MV-4-11 (cell line): ENCODE data around the gene KCNJ12.

ENCODE experiments used
- DNase-seq: peaks from one replicate; lab custom pipeline; 2025; lab: John Stamatoyannopoulos, UW

The KCNJ12 gene

DNA sequence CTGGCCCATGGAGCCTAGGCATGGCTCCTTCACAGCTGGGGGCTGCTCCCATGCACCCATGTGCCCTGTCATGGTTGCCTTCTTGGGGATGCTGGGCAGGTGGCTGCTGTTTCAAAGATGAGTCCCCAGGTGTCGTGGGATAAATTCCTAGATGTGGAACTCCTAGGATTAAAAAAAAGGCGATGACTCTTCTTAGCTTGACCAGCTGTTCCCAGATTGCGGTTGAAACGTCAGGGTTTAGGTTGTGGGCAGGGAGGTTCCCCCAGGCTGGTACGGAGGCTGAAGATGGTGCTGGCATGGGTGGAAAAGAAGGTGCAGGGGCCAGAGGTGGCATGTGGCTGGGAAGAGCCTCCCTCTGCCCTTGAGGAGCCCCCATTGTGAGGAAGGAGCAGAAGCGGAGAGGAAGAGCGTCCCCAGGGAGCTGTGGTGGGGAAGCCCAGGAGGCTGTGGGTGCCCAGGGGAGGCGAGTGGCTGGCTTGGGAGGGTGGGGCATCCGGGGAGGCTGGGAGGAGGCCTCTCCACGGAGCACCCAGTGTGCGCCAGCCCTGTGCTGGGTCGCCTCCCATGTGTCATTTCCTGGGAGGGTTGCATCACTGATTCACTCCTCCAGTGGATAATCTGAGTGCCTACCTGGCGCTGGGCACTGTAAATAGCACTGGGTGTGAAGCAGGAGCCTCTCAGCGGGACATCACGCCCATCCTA, 7.5 kb upstream of the KCNJ12 start:
- DNase-seq, result peak; percentile 65

DNA sequence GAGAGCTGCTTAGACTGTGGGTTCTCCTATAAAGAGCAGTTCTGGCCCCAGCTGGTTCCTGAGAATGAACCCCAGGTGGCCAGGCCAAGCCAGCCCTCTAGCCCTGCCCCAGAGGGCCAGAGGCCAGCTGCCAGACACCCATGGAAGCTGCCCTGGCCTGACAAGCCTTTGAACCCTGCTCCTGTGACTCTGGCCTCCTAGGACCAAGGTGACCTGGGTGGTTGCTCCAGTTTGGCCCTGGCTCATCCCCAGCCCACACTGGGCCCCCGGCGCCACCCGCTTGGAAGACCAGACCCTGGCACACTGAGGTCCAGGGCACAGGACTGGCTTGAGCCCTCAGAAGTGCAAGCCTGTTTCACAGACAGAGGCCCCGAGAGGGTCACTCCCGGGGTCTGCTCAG, 6.8 kb upstream of the KCNJ12 start:
- DNase-seq, result no peak

DNA sequence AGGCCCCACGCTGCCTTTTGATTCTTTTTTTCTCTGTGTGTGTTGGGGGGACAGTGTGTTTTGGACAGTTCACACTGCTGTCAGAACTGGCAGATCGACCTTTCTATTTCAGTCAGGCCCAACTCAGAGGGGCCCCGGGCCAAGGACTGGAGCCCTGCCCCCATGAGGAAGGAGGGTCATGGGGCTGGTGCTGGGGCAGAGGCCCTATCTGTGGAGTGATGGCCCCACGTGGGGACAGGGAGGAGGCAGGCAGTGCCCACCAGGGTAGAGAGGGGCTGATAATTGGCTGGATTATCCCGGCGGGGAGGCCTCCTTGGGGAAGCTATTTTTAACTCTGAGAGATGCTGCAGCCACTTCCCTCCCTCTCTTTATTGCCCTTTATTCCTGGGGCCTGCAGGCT, 5.7 kb upstream of the KCNJ12 start:
- peak; percentile 54 for DNase-seq

DNA sequence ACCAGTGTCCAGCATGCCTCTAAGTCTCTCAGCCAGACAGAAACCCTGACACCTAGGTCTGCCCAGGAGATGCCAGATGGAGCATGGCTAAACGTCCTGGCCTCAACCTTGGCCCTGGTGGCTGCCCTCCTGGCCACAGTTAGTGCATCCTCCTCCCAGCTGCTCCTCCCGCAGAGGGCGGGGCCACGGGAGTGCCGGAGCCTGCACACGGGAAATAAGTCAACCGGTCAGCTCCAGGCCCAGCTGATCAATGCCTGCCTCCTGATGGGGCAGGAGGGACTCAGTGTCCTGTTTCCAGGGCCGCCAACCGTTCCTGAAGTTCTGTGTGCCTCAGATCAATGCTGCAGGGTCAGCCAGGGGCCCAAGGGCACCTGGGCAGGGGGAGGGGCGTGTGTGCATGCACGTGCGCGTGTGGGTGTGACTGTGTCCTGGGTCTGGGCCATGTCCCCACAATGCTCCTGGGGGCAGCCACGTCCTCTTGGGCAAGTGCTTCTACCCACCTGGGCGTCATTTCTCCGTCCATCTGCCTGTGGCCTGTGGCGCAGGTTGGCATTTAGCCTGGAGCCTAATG, 4.6 kb upstream of the KCNJ12 start:
- DNase-seq, result no peak

DNA sequence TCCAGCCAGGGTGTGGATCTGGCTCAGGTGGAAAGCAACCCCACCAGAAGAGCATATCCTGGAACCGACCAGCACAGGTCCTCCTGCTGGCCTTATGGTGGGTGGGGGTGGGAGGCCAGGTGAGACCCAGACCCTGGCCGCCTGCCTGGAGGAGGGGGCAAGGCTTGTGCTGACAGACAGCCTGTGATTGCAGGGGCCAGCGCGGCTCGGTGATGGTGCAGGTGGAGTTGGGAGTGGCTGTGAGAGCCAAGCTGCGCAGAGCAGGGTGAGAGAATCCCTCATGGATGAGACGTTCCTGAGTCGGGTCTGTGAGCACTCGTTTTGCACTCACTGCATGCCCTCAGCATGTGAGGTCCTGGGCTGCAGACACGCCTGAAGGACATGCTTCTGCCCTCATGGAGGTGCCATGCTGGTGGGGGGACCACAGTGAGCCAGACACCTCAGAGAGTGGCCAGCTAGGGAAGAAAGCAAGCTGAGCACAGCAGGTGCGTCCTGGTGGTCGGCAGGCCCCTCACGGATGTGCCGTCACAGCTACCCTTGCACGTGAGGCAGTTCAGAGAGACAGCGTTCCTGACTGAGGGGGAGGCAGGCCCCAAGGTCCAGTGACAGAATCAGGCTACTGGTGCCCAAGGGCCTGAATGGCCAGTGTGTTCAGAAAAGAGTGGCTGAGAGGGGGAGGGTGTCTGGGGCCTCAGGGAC, 3.8 kb upstream of the KCNJ12 start:
- no peak for DNase-seq

DNA sequence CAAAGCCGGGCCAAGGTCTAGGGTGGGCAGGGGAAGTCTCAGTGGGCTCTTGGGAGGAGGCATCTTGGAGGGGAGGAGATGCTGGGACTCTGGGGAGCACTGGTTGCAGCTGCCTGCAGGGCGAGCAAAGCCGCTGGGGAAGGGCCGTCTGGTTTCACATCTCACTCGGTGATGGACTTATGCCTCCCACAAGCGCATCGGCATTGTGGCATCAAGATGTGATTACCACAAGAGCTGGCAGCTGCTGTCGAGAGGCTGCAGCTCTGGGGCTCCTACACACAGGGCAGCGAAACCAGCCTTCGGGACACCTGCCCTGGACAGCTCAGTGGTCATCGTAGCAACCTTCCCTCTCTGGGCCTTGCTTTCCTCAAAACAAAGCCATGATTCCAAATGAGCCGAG, 3.1 kb upstream of the KCNJ12 start:
- peak; percentile 82 for DNase-seq

DNA sequence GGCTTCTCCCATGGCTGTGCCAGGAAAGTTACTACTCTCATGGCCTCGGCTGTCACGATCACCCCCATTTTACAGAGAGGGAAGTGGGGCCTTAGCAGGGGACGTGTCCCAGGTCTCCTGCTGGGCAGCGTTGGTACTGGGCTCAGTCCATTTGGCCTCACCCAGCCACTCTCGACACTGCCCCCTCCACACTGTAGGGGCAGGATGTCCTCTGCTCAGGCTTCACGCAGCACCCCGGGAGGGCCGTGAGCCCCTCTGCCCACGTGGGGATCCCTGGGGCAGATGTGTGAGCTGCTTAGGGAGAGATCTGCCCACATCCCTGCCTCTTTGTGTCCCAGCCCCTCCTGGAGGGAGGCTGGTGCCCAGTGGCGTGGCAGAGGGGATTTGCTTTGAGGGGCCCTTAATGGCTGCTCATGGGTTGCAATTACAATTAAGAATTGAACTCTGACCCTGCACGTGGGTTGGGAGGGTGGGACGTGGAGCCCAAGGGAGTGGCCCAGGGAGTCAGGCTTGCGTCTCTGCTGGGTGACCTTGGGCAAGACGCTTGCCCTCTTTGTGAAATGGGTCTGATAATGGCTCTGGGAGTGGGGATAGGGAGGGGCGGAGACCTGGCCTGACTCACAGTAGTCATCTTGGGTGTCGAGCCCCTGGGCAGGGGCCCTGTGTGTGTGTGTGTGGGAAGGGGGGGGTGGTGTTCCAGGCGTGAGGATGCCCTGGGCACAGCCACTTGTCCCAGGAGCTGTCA, 2.3 kb upstream of the KCNJ12 start:
- DNase-seq, result no peak

DNA sequence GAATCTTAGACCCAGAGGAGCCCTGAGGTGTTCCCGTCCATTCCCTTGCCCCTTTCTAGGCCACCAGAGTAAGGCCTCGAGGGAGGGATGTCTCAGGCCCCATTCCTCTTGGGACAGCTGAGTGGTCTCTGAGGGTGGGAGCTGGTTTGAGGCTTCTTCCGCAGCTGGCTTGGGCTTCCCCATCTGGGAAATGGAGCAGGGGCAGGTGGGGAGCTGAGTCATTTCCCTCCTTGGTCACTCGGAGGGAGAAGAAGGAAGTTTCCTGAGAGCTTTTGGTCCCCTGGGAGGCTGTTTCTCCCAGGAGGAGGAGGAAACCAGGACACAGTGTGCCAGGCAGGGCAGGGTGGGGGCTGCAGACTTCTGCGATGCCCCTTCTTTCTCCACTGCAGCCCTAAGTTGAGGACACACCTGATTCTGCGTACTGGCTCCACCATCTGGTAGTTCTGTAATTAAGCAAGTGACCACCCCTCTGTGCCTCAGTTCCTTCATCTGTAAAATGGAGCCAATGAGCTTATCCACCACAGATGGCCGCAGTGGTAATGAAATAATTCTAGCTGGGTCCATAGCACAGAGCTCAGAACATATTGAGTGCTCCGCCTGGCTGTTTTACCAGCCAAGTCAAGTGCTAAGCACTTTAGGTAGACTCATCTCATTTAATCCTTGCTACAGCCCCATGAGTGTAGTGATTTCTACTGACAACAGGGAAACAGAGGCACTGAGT, 1.6 kb upstream of the KCNJ12 start:
- peak; percentile 37 for DNase-seq

DNA sequence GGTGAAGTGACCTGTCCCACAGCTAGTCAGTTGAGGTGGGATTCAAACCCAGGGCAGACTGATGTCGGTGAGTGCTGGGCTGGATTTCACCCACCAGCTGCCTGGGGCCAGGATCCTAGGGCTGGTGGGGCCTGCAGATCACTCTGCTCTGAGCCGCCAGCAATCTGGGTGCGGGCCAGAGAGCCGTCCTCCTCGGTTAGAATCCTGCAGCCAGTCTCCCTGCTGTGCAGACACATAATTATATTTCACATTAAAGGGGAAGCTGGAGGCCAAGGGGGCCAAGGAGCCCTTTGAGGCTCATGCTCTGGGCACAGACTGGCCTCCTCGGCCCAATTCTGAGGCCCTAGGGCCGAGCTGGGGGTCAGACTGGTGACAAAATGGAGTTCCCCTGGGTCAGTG, 996 bp upstream of the KCNJ12 start:
- DNase-seq, result no peak

DNA sequence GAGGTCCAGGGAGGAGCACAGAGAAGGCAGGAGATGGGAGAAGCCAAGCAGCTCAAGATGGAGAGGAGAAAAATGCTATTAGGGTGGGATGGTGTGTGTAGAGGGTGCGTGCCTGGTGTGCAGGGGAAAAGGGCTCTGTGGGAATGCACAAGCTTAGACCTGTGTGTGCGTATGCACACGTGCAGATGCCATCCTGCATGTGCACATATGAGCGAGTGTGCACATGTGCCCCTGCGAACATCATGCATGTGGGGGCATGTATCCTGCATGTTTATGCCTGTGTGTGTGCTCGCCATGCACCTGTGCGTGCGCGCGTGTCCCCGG, 438 bp upstream of the KCNJ12 start:
- no peak for DNase-seq

DNA sequence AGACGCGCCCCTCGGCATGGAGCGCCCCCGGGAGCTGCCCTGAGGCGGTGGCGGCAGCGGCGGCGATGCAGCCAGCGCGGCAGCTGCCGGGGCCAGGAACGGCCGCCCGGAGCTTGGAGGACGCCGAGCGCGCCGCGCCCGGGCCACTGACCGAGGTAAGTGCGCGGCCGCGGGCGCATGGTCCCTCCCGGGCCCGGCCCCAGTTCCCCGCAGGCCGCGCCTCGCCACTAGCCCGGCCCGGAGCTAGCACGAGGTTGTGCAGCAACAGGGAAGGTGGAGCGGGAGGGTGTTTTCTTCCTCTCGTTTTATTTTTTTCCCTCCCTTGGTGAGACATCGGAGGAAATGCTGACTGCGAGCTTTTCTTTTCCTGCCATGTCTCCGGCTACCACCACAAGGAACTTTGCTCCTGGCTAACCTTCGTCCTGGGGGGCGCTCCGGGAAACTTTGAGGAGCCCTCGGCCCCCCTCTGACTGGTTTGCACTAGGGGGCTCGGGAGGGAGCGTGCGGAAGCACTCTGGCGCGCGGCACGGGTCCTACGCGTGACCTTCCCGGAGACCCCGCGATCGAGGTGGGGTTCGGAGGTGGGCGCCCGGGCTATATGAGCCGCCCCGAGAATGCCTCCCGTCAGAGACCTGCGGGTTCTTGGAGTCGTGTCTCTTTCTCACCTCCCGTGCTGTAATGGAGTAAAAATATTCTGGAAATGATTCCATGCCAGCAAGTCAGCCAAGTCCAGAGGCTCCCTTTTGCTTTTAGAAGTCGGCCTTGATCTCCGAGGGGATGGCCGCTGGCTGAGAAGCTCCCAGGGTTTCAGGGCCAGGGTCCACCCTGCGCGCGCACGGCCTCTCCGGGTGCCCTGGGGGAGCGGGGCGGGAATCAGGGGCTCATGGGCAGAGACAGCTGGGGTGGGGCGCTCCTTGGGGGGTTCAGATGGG, 868 bp downstream of the KCNJ12 start:
- DNase-seq, result no peak

DNA sequence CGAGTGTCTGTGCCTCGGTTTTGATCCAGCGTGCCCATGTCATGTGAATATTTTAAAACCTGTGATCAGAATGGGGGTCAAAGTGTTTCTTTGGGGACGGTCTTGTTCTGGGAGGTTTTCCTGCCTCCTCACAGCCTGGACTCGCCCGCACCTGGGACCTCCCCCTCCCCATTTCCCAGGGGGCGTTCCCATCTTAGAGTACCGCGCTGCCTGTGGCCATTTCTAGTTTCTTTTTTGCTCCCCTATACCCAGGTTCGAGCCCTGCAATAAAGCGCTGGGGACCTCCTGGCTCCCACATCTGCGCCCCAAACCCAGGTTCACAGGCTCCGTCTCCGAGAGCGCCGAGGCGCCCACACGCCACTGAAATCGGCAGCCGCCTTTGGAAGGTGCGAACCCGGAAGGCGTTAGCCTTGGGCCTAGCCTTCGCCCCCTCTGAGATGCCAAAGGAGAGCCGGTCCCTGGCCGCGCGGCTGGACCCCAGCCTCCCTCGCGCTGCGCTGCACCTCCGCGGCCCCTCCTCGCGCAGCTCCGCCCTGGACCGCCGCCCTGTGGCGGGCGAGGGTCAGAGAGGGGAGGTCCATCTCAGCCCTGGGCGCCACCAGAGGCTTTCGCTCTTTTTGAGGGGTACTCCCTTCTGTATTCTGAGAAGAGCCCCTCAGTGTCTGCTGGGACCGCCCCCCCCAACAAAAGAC, 1.7 kb downstream of the KCNJ12 start:
- no peak for DNase-seq

DNA sequence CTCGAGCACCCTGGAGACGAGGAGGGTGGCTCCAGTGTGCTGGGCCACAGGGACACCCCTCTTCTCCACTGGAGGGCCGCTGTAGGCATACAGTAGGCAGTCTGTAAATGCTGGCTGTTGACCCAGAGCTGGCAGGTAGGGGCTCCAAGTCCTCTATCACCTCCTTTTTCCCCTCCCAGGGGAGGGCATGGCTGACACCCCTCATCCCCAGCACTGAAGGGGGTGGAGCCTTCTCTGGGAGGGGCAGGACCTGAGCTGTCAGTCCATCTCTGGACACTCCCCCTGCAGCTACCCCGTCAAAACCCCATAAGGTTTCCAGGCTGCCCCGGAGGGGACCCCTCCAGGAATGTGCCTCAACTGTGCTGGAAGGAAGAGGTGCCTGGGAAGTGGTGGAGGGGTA, 2.4 kb downstream of the KCNJ12 start:
- no peak for DNase-seq

DNA sequence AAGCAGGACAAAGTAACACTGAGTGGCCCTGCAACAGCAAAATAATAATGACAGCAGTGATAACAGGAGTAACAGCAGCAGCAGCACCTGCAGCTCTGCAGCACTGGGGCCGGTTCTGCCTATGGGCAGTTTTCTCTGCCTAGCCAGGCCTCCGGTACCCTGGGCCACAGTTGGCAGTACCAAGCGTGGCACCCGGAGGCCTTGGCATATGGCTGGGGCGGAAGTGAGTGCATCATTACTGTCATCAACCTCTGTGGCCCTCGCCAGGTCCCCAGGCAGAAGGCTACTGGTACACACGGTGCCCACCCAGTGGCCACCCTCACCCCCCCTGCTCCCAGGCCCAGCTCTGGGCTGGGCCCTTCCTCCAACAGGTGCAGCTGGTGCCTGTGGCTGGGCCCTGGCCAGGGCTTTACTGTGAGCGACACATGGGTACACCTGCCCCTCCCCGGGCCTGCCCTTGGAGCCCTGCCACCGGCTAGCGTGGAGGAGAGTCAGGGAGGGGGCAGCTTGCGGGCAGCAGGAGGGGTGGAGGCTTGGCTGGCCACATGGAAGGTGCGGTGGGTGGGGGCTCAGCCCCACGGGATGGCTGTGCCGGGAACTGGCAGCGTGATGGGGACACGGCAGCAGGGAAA, 3.0 kb downstream of the KCNJ12 start:
- no peak for DNase-seq

DNA sequence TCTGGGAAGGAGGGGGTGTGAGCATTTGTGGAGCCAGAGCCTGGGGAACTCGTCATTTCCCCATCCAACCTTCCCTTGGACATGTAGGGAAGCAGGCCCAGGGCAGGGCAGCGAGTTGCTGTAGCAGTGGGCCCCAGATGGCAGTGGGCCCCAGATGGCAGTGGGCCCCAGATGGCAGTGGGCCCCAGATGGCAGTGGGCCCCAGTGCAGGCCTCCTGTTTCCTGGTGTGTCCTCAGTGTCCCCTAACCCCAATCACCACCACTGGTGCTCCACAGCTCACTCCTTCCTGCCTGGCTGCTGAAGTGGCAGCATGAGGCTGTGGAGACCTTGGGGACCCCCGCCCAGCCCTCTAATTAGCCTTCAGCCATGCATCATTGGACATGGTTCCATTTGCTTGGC, 4.5 kb downstream of the KCNJ12 start:
- no peak for DNase-seq

DNA sequence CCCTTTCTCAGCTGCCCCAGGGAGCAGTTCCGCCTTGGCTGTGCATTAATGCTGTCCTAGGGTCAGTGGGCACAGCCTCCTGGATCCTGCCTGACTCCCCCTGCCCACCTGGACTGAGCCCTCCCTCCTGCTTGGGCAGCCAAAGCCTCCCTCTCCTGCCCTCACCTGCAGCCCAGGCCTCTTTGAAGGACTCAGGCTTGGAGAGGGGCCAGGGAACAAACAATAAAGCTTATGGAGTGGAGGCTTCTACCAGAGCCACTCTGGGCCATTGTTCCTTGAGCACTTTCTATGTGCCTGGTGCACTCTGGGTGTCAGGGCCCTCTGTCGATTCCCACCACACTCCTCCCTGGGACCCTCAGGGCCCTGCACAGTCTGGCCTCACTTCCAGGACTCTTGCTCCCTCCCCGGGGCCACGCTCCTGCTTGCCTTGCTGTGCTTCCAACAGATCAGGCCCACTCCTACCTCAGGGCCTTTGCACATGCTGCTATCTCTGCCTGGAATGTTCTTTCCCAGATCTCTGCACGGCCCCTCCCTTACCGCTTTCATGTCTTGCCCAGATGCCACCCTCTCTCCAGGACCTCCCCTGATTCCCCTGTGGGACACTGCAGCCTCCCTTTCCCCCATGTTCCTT, 5.0 kb downstream of the KCNJ12 start:
- no peak for DNase-seq

DNA sequence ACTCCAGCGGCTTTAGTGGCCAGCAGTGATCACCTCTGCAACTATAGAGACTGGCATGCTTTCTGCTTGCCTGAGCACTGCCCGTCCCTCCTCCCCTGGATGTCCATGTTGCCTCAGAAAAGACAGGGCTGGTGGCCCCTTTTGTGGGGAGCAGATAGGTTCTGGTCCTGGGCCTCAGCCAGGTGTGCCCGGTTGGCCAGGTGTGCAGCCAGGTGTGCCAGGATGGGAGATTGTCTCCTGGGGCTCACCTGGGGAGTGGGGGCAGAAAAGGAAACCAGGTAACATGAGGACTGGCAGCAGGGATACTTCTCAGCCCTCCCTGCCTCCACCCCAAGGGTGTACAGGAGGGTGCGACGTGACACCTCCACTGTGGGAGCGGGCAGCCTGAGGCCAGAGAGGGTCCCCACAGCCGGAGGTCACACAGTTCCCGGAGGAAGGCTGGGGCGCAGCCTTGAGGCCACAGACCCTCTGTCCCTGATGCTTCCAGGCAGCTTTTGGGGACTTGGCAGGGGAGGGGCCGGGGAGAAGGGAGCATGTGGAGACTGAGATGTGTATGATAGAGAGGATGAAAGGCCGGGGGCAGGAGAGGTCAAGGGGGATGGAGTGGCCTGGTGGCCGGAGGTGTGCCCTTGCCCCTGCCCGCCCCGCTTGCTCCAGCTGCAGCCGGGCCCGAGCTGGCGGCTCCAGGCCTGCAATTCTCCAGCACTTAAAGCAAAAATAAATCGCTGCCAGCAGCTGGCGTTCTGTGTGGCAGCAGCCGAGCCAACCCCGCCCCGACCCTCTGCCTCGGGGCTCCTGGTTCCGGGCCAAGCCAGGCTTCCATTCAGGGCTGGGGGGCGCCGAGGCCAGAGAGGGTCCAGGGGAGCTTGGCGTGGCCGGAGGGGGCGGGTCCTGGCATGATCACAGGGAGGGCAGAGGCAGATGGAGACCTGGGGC, 6.7 kb downstream of the KCNJ12 start:
- no peak for DNase-seq

DNA sequence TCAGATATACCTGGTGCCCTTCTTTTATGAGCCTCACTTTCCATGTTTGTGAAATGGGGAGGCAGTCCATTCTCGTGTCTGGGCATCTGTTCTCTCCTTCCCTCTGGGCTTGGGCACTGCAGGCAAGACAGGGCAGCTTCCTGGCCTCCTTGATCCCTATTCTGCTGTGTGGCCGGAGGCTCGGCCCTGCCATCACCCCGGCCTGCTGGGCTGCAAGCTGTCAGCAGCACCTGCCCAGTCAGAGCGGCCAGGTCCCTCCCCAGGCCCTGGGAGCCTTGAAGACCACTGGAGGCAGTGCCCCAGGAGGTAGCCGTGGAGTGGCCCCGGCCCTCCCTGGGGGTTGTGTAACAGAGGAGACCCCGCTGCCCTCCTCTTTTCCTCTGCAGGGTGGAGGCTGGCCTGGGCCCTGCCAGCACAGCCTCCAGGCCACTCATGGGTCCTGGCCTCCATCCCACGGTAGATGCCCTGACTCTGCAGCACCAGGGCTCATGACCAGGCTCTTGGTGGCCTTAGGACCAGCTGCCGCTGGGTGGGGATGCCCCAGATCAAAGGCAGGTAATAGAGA, 9.2 kb downstream of the KCNJ12 start:
- no peak for DNase-seq
